Measurements from ENCODE around the gene SEMA3D. TPM values are rescaled to one million over a fixed set of nuclear protein-coding genes. Genes with fewer than 3 reads are reported as not detected.

SEMA3D gene
- total RNA-seq, 1 donor from 2014 or later = 1.4 TPM

- H3K4me1 Mint-ChIP-seq (ENCODE audit: low read depth) = peaks cover 3% of the 10 kb centered on the region
- no peaks in the 10 kb centered on the region for H3K27me3 Mint-ChIP-seq (ENCODE audit: low read depth)
- H3K4me3 Mint-ChIP-seq (ENCODE audit: unreplicated experiment) = no peak overlapping the region
- no peak for DNase-seq (ENCODE audit: low spot score)
- H3K36me3 Mint-ChIP-seq (ENCODE audit: low read depth) = no peaks in the 10 kb centered on the region
- H3K9me3 Mint-ChIP-seq (ENCODE audit: low read depth) = no peaks in the 10 kb centered on the region
- TF ChIP-seq, protein P1, sequence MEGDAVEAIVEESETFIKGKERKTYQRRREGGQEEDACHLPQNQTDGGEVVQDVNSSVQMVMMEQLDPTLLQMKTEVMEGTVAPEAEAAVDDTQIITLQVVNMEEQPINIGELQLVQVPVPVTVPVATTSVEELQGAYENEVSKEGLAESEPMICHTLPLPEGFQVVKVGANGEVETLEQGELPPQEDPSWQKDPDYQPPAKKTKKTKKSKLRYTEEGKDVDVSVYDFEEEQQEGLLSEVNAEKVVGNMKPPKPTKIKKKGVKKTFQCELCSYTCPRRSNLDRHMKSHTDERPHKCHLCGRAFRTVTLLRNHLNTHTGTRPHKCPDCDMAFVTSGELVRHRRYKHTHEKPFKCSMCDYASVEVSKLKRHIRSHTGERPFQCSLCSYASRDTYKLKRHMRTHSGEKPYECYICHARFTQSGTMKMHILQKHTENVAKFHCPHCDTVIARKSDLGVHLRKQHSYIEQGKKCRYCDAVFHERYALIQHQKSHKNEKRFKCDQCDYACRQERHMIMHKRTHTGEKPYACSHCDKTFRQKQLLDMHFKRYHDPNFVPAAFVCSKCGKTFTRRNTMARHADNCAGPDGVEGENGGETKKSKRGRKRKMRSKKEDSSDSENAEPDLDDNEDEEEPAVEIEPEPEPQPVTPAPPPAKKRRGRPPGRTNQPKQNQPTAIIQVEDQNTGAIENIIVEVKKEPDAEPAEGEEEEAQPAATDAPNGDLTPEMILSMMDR (IDR thresholded peaks at IDR 0.05) = no peak
- no peak overlapping the region for H3K27ac Mint-ChIP-seq (ENCODE audit: unreplicated experiment)
Measured at GRCh38 chr7:85016286-85016685, 170.6 kb downstream of the SEMA3D start.

DNA sequence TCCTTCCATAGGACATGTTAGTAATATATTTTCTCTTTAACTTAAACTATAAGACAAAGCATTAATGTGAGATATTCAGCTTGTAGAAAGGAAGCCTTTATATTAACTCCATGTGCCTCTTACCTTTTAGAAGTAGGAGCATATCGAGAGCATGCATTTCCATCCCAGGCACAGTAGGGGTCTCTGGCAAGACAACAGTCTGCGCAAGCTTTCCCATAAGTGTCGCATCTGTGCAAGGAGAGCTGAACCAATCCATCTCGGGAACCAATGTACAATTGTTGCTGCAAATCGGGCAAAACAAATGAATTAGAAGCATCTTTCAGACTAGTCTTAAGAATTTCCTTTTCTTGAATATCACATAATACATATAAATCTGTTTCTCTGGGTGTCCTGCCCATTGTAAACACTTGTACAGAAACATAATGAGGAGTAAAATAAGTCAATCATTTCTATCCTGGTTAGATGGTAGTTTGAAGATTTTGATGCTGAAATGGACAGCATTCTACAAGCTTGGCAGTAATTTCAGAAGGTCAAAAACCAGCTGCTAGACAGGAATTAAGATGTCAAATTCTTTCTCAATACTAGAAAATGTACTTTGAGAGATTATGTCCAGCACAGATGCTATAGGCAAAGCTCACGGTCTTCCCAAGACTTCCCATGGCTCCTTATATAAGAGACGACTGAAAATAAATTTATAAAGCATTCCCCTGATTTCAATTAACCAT lies 171.8 kb downstream of the SEMA3D start:
- H3K9me3 Mint-ChIP-seq (ENCODE audit: low read depth) = no peaks in the 10 kb centered on the region
- H3K27ac Mint-ChIP-seq (ENCODE audit: unreplicated experiment) = no peak overlapping the region
- no peaks in the 10 kb centered on the region for H3K27me3 Mint-ChIP-seq (ENCODE audit: low read depth)
- no peak overlapping the region for H3K4me3 Mint-ChIP-seq (ENCODE audit: unreplicated experiment)
- TF ChIP-seq, protein P1 (IDR thresholded peaks at IDR 0.05) = peak; percentile 32
- H3K36me3 Mint-ChIP-seq (ENCODE audit: low read depth) = no peaks in the 10 kb centered on the region
- DNase-seq (ENCODE audit: low spot score) = no peak
- peaks cover 3% of the 10 kb centered on the region for H3K4me1 Mint-ChIP-seq (ENCODE audit: low read depth)

DNA sequence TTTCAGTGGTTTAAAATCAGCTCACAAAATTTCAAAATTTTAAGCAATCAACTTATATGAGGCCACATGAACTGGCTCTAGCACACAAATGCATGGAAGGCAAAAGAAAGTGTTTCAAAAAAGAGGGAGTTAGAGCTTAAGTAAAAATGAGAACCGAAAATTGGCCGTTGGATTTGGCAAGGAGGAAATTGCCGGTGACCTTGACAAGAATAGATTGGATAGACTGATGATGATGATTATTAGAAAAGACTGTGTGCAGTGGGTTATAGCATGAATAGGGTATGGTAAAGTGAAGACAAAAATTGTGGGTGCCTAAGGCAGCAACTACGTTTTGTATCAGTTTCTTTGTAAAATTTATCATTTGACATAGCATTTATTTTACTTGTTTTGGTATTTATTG lies 175.7 kb downstream of the SEMA3D start:
- no peaks in the 10 kb centered on the region for H3K27me3 Mint-ChIP-seq (ENCODE audit: low read depth)
- H3K36me3 Mint-ChIP-seq (ENCODE audit: low read depth) = no peaks in the 10 kb centered on the region
- H3K4me3 Mint-ChIP-seq (ENCODE audit: unreplicated experiment) = no peak overlapping the region
- H3K27ac Mint-ChIP-seq (ENCODE audit: unreplicated experiment) = no peak overlapping the region
- H3K9me3 Mint-ChIP-seq (ENCODE audit: low read depth) = no peaks in the 10 kb centered on the region
- no peak for DNase-seq (ENCODE audit: low spot score)
- H3K4me1 Mint-ChIP-seq (ENCODE audit: low read depth) = peaks cover 3% of the 10 kb centered on the region
- TF ChIP-seq, protein P1 (IDR thresholded peaks at IDR 0.05) = no peak

GRCh38 chr7:85010306-85010705 lies 176.6 kb downstream of the SEMA3D start:
- no peaks in the 10 kb centered on the region for H3K36me3 Mint-ChIP-seq (ENCODE audit: low read depth)
- no peaks in the 10 kb centered on the region for H3K4me1 Mint-ChIP-seq (ENCODE audit: low read depth)
- no peak overlapping the region for H3K4me3 Mint-ChIP-seq (ENCODE audit: unreplicated experiment)
- H3K27me3 Mint-ChIP-seq (ENCODE audit: low read depth) = no peaks in the 10 kb centered on the region
- TF ChIP-seq, protein P1 (IDR thresholded peaks at IDR 0.05) = no peak
- no peaks in the 10 kb centered on the region for H3K9me3 Mint-ChIP-seq (ENCODE audit: low read depth)
- H3K27ac Mint-ChIP-seq (ENCODE audit: unreplicated experiment) = no peak overlapping the region
- DNase-seq (ENCODE audit: low spot score) = no peak

DNA sequence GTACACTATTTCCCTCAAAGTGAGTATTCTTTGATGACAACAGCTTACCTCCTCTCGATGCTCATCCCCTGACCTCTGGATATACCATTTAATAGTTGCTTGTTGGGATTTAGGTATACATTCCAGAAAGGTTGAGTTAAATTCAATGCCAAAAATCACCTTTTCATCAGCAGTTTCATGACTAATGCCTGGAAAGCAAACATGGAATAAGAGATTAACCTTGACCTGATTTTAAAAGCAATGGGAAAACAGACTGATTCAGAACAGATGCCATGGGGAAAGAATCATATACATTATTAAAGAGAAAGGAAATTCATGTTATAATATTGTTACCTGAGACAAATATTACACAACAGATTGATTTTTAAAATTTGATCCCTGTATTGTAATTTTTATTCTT lies 180.1 kb downstream of the SEMA3D start:
- peaks cover 7% of the 10 kb centered on the region for H3K4me1 Mint-ChIP-seq (ENCODE audit: low read depth)
- no peak overlapping the region for H3K4me3 Mint-ChIP-seq (ENCODE audit: unreplicated experiment)
- H3K27me3 Mint-ChIP-seq (ENCODE audit: low read depth) = no peaks in the 10 kb centered on the region
- no peaks in the 10 kb centered on the region for H3K9me3 Mint-ChIP-seq (ENCODE audit: low read depth)
- H3K36me3 Mint-ChIP-seq (ENCODE audit: low read depth) = no peaks in the 10 kb centered on the region
- no peak for DNase-seq (ENCODE audit: low spot score)
- TF ChIP-seq, protein P1 (IDR thresholded peaks at IDR 0.05) = no peak
- H3K27ac Mint-ChIP-seq (ENCODE audit: unreplicated experiment) = no peak overlapping the region
